Measurements from ENCODE around the gene RILP. TPM values are rescaled to one million over a fixed set of nuclear protein-coding genes. Genes with fewer than 3 reads are reported as not detected.

RILP gene
- total and polyA plus RNA-seq, 8 donors: 6.6 to 14.4 (median 8.1) TPM

- H3K36me3 ChIP-seq: peaks cover 0 to 2% (median 0%) of the 10 kb centered on the region in 3 donors
- intact Hi-C loops (cut with DNase I): no loop called here
- H3K4me1 ChIP-seq: peaks cover 20 to 23% (median 22%) of the 10 kb centered on the region in 3 donors
- H3K27ac ChIP-seq: peak within 1 kb of the TSS in 1 of 4 donors; percentile 33
- FAIRE-seq (no peak), DNase-seq (peak in 4 of 6 donors; percentile 19 to 80 (median 49)), ATAC-seq (no peak)
- TF ChIP-seq CTCF (IDR thresholded peaks at IDR 0.05): no peak
- no peaks in the 10 kb centered on the region for H3K9me3 ChIP-seq
- H3K27me3 ChIP-seq: no peaks in the 10 kb centered on the region
- H3K4me3 ChIP-seq: peak within 1 kb of the TSS in 1 of 4 donors; percentile 25
- 83 to 88% methylated on average over 23 to 25 of the region's 25 CpGs for WGBS, 2 donors
Observed at GRCh38 chr17:1645207-1646171, 4.2 kb downstream of the RILP start, which contains the start of gene SCARF1. TSS of gene SCARF1 (minus strand) at chr17:1645732. CDS start at chr17:1645697, 35 bp downstream.

- Histone ChIP-seq H3K27me3 (no peaks in the 10 kb centered on the region), H3K4me1 (peaks cover 15 to 23% (median 17%) of the 10 kb centered on the region in 3 donors), H3K36me3 (no peaks in the 10 kb centered on the region), H3K9me3 (no peaks in the 10 kb centered on the region), H3K4me3 (peak overlapping the region in 2 of 4 donors; percentile 25 to 54), H3K27ac (peak overlapping the region in 1 of 4 donors; percentile 33)
- TF ChIP-seq CTCF (IDR thresholded peaks at IDR 0.05): no peak
- DNase-seq: peak in 5 of 6 donors; percentile 21 to 74 (median 37)
- ATAC-seq: no peak
- intact Hi-C loops (cut with DNase I): no loop called here
- no peak for FAIRE-seq
- WGBS, 2 donors: 82 to 85% methylated on average over 15 of the region's 15 CpGs
Observed at GRCh38 chr17:1644493-1645206, 5.0 kb downstream of the RILP start.

GRCh38 chr17:1643999-1644492, 5.6 kb downstream of the RILP start:
- H3K4me1 ChIP-seq: peaks cover 15 to 23% (median 17%) of the 10 kb centered on the region in 3 donors
- ATAC-seq (no peak), DNase-seq (peak in 3 of 6 donors; percentile 33 to 78 (median 44)), FAIRE-seq (no peak)
- no peaks in the 10 kb centered on the region for H3K27me3 ChIP-seq
- peak overlapping the region in 1 of 4 donors; percentile 33 for H3K27ac ChIP-seq
- 33 to 49% methylated on average over 11 to 13 of the region's 13 CpGs for WGBS, 2 donors
- peak overlapping the region; percentile 28 to 62 (median 46) for H3K4me3 ChIP-seq
- no peaks in the 10 kb centered on the region for H3K9me3 ChIP-seq
- intact Hi-C loops (cut with DNase I): no loop called here
- H3K36me3 ChIP-seq: no peaks in the 10 kb centered on the region
- TF ChIP-seq CTCF (IDR thresholded peaks at IDR 0.05): no peak

- WGBS, 2 donors: 1% methylated on average over 56 to 83 of the region's 90 CpGs
- ATAC-seq: peak; percentile 69 to 84 (median 70)
- Histone ChIP-seq H3K27me3 (no peaks in the 10 kb centered on the region), H3K27ac (peak overlapping the region in 2 of 4 donors; percentile 8 to 33), H3K4me3 (peak overlapping the region; percentile 28 to 62 (median 46)), H3K4me1 (peaks cover 14 to 23% (median 16%) of the 10 kb centered on the region in 3 donors), H3K36me3 (no peaks in the 10 kb centered on the region), H3K9me3 (no peaks in the 10 kb centered on the region)
- intact Hi-C loops (cut with DNase I): no loop called here
- peak; percentile 86 to 96 (median 90) for DNase-seq
- peak in 3 of 4 donors; percentile 9 to 30 (median 13) for TF ChIP-seq CTCF (IDR thresholded peaks at IDR 0.05)
- no peak for FAIRE-seq
Observed at GRCh38 chr17:1643293-1643998, 6.2 kb downstream of the RILP start.

All from pancreas (tissue), 10 donors.